Renal cortical epithelial cell (primary cell): ENCODE data around the gene ITPR3. TPM values are rescaled to one million over a fixed set of nuclear protein-coding genes. Genes with fewer than 3 reads are reported as not detected.

Experiments
- DNase-seq: peaks from one replicate; pipeline ENCODE4 v3.0.0-alpha.2; 2011; ENCODE audit warnings: low read depth
- total RNA-seq: library from RNA; depleted of rRNA; stranded (reverse); fragments of >200 nt; gene quantifications from 2 replicates; pipeline ENCODE4 v1.2.3, GENCODE V29; 2014

Gene ITPR3
- 76.9 and 173 TPM in 2 replicates for total RNA-seq

DNA sequence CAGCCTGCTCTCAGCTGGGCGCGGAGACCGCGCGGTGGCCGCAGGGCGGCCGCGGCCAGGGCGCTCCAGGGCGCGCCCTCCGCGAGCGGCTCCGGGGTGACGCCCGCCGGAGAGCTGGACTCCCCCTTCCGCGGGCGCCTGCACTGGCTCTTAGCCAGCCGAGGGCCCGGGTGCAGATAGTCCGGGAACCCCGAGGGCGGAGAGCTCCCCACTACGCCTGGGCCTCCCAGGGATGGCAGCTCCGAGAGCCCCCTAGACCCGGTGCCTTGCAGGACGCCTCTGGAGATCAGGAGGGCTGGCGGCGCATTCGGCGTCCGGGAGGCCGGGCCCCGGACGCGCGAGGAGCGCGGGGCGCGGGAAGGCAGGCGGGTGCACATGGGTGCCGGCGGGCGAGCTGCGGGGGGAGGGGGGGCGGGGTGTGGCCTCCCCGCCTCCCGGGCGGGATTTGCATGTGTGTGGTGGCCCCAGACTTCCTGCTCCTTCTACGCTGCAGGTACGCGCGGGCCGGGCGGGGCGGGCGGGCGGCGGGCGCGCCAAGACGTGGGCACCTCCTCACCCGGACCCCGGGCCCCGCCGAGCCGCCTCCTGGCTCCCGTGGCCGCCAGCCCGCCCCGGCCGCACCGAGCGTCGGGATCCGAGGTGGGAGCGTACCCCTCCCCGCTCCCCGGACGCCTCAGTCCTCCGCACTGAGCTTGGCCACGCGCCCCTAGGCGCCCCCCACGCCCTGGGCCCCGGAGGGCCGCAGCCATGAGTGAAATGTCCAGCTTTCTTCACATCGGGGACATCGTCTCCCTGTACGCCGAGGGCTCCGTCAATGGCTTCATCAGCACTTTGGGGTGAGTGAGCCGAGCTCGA is at the start of gene ITPR3:
Gene ITPR3 (plus strand): TSS at position 467 of the 855 bp plus-strand sequence. CDS start 281 bp downstream, at position 748.
- DNase-seq: no peak

DNA sequence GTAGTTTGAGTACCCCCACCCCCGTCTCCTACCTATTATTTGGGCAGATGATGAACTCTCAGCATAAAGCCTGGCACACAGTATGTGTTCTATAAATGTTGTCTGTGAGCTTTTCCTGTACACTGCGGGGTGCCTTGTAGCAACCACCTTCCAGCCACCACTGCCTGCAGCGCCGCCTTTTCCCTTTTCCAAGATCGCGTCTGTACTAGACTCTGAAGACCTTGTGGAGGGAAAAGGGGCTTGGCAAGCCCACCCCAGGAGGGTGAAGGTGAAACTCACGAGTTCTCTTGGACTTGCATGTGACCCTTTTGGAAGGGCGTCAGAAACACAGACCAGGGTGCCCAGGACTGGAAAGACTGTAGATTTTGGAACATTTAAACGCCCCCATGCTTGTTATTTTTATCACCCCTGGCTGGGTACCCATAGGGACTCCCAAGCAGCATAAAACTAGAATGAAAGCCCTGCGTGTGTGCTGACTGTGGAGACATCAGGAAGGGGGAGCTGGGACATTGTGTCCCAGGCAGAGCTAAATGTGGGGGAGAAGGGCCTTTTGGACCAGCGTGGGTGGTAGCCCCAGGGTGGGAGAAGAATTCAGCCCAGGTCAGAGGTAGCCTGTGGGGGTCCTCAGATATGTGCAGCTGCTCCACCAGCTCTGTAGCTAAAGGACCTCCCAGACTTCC is 49.3 kb upstream of the ITPR3 start:
- DNase-seq: no peak

DNA sequence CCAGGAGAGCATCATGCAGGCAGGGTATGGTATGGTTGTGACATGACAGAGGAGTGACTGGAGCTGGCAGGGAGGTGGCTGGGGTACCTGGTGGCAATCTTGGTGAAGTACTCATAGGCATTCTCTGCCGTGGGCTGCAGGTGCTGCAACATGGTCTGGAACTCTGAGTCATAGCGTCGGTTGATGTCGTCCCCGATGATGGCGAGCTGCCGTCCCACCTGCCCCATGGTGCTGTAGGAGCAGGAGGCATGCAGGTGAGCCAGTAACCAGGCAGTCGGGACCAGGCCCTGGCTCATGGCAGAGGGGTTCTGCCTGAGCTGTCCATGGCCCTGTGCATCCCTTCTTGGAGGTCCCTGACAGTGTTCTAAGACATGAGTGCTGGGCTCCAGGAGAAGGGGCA is 45.9 kb upstream of the ITPR3 start:
- DNase-seq: no peak

DNA sequence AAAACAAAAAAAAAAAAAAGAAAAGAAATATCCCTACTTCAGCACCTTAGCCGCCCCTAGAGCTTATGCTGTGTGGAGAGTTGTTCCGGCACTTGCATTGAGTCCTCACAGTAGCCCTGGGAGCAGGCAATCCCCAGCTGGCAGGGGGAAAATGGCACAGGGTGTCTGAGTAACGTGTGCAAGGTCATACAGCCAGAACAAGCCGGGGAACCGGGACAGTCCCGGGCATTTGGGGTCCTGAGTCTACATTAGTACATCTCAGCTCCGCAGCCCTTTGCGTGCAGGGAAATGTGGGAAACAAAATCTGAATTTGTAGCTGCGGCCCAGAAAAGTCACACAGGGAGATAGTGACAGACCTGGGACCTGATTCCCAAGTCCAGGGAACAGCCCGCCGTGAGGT is 44.5 kb upstream of the ITPR3 start:
- no peak for DNase-seq

DNA sequence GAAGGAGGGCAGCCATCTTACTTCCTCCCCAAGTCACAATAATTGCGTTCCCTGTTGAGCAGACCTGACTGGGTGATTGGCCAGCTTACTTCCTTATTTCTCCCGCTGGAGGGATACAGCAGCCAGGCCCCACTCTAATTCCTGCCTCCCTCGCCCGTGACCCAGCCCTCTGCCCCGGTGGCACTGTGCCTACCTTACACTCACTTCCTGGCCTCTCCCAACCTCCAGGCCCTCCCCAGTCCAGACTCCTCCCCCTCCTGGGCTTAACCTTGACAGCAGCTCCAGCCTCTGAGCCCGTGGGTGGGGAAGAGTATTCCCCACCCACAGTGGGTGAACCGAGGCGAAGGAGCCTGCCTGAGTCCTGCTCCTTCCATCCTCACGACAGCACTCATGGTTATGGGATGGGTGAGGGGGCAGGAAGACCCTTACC is 44.0 kb upstream of the ITPR3 start:
- DNase-seq: no peak

DNA sequence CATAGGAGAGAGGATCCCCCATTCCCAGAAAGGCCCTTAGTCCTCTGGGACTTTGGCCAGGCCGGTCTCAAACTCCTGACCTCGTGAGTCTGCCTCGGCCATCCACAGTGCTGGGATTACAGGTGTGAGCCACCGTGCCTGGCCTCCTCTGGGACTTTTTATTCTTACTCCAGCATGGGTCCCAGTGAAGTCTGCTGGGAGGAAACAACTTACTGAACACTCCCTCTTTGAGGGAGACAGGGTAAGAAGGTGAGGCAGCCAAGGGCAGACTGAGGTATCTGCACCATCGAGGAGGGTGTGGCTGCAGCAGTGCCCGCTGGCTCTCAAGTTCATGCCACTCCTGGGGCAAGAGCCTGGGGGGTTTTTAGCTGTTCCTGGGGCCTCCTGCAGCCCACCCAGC is 43.4 kb upstream of the ITPR3 start:
- no peak for DNase-seq

DNA sequence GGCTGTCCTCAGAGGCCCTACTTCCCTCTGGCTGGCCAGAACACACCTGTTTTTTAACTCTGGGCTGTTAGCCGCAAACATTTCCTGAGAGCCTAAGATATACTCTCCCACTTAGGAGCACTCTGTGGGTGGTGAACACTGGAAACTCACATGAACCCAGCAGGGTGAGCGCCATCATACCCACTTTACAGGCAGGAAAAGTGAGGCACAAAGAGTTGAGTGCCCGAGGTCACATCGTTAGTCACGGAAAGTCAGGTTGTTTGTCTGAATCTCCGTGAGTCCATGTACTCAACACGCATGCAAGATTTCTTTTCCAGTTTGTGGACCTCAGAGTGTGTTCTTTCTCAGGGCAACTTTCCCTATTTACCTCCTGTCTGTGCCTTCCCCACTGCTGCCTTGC is 43.0 kb upstream of the ITPR3 start:
- DNase-seq: no peak

DNA sequence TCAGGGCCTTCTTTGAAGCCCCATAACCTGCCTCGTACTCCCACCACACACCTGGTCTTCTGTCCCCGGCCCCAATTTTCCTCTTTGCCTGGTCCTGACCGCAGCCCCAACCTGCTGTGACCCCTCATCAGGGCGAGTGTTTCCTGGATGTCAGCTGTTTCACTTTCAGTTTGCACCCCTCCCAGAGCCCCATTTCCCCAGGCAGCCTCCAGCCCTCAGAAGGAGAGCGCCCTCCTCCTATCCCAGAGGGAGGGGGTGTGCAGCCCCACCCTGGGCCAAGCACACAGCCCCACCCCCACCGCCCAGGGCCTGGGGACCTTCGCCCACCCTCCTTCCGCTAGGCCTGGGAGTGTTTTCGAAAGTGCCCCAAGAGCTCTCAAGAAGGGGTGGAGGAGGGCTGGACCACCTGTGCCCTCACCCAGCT is 42.5 kb upstream of the ITPR3 start:
- no peak for DNase-seq

DNA sequence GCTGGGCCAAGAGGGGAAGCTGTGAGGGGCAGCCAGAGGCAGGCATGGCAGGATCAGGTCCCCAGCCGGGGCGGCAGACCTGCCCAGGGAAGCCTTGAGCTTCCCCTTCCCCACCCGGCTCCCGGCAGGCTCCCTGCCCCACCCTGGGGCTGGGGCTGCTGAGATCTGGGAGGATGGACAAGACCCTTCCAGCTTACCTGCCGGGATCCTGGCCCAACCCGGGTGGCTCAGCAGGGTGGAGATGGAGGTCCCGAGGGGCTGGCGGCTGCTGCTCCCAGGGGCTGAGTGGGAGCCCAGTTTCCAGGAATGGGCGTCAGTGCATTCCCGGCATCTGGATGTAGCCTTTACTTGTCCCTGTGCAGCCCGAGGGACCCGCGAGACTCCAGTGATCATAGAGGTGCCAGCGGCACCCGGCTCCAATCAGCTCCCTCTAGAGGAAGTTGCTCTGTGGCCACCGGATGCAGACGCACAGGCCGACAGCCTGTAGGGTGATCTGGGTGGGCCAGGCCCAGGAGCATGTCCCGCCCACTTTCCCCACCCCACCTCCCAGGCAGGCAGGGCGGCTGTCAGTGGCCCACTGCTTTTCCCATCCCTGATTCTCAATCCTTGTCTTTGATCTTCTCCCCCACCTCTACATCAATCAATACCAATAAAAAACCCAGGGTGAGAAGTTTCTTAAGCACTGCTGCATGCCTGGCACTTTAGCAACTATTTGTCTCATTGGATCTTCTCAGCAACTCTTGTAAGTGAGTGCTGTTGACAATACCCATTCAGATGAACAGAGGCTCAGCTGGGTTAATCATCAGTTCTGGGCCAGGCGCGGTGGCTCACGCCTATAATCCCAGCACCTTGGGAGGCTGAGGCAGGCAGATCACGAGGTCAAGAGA is 41.1 kb upstream of the ITPR3 start, which contains the start of gene BAK1:
Gene BAK1 (minus strand): TSS at position 449 of the 887 bp plus-strand sequence. CDS start 2,672 bp downstream, outside the sequence.
- peak; percentile 84 for DNase-seq

DNA sequence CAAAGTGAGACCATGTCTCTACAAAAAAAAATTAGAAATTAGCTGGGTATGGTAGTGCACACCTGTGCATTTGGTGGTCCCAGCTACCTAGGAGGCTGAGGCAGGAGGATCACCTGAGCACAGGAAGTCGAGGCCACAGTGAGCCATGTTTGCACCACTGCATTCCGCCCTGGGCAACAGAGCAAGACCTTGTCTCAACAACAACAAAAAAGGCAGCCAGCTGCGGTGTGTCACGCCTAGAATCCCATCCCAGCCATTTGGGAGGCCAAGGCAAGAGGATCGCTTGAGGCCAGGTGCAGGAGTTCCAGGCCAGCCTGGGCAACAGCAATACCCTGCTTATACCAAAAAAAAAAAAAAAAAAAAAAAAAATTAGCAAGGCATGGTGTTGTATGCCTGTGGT is 39.9 kb upstream of the ITPR3 start:
- no peak for DNase-seq

DNA sequence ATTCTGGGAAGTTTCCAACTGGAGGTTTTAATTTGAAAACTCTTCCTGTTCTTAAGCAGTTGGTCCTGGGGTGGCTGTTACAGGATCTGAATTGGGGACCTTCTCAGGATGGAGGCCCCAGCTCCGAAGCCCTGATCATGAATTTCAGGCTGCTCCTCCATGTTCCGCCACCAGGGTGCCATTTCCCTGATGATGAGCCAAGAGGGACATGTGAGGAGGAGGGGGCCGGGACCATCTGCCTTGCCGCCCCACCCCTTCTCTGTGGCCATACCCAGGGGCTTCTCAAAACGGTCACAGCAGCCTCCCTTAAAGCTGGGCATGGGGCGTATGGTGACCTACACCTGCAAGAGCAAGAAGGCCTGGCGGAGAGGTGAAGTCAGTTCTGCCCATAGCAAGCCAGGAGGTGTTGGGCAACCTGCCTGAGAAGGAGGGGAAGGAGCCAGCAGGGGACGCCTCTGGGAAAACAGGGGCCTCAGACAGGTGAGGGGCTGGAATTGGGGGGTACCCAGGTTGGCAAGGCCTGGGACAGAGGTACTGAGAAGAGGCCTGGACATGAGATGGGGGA is 37.4 kb upstream of the ITPR3 start:
- no peak for DNase-seq

DNA sequence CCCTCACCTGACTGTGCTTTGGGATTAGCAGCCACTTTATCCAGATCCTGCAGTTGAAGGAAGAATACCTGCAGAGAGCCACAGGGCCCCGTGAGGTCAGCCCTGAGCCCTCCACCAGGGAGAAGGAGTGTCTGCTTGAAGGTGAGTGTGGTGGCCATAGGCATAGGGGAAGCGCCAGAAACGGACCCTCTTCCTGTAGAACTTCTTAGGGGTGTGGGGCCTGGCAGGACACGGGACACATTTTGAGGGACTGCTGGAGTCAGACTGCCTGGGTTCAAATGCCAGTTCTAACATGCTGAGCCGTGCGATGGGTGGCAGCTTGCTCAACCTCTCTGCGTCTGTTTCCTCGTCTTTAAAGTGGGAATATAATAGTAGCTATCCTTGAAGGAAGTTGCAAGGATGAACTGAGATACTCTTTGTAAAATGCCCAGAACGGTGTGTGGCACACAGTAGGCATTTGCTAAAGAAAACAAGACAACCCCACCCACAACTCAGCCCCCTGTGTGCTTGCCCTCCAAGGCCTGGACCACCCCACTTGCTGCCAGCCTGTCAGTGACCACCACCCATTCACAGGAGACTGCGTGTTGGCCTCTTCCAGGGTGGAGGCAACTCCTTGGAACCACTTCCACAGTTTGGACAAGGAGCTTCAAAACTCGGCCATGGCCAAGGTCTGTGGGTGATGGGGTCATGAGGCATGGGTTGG is 36.3 kb upstream of the ITPR3 start:
- DNase-seq: no peak

DNA sequence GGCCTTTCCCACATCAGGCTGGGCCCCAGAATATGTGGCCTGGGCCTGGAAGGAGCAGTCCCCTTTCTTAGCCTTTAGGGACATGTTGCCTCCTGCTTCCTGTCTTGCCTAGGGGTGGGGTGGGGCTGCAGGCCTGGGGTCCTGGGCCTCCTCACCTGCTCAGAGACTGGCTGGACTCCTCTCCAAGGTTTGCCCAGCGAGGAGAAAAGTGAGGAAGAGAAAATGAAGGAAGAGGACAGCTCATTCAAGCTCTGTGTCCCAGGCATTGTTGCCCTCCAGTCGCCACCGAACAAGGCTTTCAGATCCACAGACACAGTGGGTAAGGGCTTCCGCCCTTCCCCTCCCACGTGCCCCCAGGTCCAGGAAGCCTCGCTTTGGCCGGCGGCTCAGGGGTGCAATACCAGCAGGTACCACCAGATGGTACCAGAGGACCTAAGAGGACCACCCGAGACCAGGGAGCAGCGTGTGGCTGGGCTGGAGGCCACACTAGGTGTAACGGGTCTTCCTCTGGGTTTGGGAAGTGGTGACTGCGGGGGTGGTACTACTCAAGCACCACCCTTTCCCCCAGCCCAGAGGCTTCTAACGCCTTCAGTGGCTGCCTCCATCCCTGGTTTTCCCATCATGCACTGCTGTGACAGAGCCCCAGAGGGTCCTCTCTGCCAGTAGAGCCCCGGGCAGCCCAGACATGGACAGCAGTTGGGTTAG is 35.6 kb upstream of the ITPR3 start:
- DNase-seq: peak; percentile 46

DNA sequence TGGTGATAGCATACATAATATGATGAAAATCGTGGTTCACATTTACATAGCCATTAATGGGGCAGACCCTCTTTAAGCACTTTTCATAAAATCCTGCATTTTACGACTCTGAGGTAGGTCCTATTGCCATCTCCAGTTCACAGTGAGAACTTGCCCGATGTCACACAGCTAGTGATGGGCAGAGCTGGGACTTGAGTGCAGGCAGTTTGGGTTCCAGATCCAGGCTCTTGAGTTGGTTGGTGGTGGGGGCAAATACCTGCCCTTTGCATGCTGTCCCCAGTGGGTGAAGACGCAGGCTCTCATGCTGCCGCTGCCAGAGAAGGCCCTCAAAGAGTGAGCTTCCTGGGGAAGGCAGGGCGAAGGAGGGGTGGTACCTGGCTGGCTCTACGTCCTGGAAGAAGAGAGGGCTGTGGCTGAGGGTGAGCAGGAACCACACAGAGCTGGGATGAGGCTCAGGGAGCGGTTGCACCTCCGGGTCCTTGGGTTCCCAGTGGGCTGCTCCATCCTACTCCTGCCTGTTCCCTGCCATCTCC is 34.9 kb upstream of the ITPR3 start:
- no peak for DNase-seq

DNA sequence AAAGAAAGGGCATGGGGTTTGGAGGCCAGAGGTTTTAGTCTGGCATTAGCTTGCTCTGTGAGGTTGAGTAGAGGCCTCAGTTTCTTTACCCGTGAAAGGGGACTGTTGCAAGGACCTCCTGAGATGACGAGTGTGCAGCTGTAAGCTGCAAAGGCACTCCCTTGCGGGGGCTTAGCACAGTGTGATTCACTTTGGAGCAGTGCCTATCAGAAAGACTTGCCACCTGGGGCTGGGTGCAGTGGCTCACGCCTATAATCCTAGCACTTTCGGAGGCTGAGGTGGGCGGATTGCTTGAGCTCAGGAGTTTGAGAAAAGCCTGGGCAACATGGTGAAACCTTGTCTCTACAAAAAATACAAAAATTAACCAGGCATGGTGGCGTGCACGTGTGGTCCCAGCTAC is 33.6 kb upstream of the ITPR3 start:
- no peak for DNase-seq

DNA sequence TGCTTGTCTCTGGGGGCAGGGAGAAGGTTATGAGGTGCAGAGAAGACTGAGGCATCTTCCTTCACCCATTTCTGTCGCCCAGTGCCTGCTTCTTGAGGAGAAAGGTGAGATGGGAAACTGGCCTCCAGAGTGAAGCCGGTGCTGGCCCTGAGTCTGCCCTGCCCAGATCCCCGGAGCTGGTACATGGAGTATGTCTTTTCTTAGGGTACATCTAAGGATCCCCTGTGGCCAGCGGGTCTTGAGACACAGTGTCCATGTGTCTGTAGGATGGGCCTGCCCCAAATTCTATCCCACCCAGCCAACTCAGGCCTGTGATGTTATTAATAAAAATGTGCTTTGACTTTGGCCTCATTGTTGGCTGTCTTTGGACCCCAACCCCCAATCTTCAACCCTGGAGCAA is 32.2 kb upstream of the ITPR3 start:
- DNase-seq: no peak

DNA sequence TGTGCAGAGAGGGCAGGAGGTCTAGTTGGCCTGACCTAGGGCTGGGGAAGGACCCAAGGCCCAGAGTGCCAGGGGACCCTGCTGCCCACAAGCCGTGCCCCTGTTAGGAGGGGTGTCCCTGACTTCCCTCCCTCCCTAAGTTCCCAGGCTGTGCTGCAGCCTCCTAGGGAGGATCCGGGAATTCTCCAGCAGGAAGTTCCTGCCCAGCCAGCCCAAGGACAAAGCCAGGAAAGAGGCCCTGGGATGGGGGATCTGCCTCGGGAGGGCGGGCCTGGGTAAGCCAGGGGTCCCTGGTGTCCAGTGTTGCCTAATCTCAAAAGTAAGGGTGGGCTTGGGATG is 31.8 kb upstream of the ITPR3 start:
- DNase-seq: no peak

DNA sequence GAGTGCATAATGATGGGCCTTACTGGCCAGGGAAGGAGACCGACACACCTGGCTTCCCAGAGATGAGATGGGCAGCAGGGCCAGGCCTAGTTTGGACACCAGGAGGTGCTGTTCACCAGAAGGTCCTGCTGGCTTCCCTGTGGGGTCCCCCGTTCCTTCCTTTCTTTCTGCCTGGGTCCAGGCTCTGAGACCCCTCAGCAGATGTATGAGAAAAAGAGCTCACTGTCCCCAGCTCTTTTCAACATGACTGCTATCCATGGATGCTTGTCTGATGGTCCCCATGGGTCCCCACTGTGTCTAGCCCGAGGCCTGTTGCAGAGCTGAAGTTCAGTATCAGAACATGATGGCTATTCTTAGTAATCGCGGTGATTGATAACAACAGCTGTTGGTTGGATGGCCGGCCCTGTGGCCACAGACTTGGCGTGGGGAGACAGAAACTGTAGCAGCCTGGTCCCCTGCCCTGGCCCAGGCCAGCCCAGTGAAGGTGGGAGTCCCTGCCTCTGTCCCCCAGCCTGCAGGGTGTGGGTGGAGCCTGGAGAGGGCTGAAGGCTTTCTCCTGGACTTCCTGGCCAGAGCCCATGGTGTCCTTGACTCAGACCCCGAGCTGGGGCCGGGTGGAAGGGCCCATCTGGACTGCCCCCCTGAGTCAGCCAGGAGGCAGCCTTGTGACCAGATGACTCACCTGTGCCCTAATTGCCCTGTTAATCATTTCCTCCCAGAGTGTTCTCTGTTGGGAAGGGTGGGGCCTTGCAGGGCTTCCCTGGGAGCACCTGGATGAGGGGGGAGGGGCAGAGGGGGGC is 31.2 kb upstream of the ITPR3 start:
- peak; percentile 97 for DNase-seq

DNA sequence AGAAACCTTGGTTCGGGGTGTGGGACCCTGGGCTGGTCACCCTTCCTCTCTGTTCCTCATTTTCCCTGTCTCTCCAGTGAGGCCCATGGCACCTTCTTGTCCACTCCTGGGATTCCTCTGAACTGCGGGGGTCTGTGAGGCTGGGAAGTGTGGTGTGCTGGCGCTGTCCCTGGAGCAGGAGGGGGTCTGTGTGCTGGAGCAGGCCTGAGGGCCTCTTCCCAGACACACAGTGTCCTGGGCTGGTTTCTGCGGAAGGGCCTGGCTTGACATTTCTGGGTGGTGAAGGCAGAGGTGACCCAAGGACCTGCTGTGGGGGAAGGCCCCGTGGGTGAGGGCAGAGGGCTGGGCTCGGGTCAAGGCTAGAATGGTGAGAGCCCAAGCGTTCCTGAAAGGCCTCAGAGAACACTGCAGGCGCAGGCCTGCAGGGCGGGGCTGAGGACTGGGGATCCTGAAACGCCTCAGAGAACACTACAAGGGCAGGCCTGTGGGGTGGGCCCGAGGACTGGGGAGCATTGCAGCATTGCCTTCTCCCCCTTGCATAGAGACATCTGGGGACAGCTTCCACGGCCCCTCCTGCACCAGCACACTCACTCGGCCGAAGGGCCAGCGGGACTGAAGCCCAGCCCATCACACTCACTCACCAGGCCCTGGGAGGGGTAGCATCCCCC is 30.5 kb upstream of the ITPR3 start:
- DNase-seq: peak; percentile 68
